ENCODE results near the gene HOXC6.

The HOXC6 gene

DNA sequence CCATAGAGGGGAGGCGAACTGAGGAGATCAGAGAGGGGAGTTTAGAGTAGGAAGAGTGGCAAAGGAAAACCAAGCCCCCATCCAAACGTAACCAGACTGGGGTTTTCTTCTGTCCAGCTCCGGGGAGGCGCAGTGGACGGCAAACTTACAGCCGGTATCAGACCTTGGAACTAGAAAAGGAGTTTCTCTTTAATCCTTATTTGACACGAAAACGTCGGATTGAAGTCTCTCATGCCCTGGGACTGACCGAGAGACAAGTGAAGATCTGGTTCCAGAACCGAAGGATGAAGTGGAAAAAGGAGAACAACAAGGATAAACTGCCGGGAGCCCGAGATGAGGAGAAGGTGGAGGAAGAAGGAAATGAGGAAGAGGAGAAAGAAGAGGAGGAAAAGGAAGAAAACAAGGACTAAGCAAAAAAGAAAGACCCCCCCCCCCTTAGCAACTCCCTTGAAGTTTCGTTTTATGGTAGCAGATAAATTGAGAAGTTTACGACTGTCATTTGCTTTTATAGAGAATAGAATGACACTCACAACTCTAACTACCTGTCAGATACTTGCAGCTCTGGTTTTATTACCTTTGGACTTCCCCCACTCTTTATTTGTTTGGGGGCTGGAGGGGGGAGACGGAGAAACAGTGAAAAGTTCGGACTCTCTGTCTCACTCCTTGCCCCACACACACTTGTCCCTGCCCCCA, 17.1 kb upstream of the HOXC6 start (continued):
- TF ChIP-seq ZBTB6 (tag by site-specific recombination; IDR thresholded peaks at IDR 0.05) (no peak), ZNF626 (tag by site-specific recombination; IDR thresholded peaks at IDR 0.05) (no peak), ZNF529 (tag by site-specific recombination; IDR thresholded peaks at IDR 0.05; ENCODE audit: insufficient replicate concordance) (no peak), KLF7 (tag by site-specific recombination; IDR thresholded peaks at IDR 0.05; ENCODE audit: borderline replicate concordance) (peak; percentile 35; the same call in 1 of the 2 replicates), ZNF473 (tag by site-specific recombination; IDR thresholded peaks at IDR 0.05) (no peak), GFI1B (tag by site-specific recombination; IDR thresholded peaks at IDR 0.05) (no peak), RBAK (tag by site-specific recombination; IDR thresholded peaks at IDR 0.05) (no peak), ATF2 (tag by site-specific recombination; IDR thresholded peaks at IDR 0.05; ENCODE audit: low read depth) (no peak), ZNF138 (tag by site-specific recombination; IDR thresholded peaks at IDR 0.05; ENCODE audit: borderline replicate concordance) (no peak), ZNF211 (tag by site-specific recombination; IDR thresholded peaks at IDR 0.05; ENCODE audit: low read depth) (no peak), ZSCAN16 (tag by site-specific recombination; IDR thresholded peaks at IDR 0.05) (no peak), ZNF239 (tag by site-specific recombination; IDR thresholded peaks at IDR 0.05) (no peak), ZNF146 (tag by site-specific recombination; IDR thresholded peaks at IDR 0.05) (no peak), ZBTB44 (tag by site-specific recombination; IDR thresholded peaks at IDR 0.05) (peak; percentile 80), IKZF3 (tag by site-specific recombination; IDR thresholded peaks at IDR 0.05) (peak; percentile 69), ZNF488 (tag by site-specific recombination; IDR thresholded peaks at IDR 0.05) (no peak)
- TF ChIP-seq, protein P1, sequence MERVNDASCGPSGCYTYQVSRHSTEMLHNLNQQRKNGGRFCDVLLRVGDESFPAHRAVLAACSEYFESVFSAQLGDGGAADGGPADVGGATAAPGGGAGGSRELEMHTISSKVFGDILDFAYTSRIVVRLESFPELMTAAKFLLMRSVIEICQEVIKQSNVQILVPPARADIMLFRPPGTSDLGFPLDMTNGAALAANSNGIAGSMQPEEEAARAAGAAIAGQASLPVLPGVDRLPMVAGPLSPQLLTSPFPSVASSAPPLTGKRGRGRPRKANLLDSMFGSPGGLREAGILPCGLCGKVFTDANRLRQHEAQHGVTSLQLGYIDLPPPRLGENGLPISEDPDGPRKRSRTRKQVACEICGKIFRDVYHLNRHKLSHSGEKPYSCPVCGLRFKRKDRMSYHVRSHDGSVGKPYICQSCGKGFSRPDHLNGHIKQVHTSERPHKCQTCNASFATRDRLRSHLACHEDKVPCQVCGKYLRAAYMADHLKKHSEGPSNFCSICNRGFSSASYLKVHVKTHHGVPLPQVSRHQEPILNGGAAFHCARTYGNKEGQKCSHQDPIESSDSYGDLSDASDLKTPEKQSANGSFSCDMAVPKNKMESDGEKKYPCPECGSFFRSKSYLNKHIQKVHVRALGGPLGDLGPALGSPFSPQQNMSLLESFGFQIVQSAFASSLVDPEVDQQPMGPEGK (tag by site-specific recombination; IDR thresholded peaks at IDR 0.05), result peak; percentile 68
- TF ChIP-seq, protein P2, sequence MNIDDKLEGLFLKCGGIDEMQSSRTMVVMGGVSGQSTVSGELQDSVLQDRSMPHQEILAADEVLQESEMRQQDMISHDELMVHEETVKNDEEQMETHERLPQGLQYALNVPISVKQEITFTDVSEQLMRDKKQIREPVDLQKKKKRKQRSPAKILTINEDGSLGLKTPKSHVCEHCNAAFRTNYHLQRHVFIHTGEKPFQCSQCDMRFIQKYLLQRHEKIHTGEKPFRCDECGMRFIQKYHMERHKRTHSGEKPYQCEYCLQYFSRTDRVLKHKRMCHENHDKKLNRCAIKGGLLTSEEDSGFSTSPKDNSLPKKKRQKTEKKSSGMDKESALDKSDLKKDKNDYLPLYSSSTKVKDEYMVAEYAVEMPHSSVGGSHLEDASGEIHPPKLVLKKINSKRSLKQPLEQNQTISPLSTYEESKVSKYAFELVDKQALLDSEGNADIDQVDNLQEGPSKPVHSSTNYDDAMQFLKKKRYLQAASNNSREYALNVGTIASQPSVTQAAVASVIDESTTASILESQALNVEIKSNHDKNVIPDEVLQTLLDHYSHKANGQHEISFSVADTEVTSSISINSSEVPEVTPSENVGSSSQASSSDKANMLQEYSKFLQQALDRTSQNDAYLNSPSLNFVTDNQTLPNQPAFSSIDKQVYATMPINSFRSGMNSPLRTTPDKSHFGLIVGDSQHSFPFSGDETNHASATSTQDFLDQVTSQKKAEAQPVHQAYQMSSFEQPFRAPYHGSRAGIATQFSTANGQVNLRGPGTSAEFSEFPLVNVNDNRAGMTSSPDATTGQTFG (tag by site-specific recombination; IDR thresholded peaks at IDR 0.05; ENCODE audit: borderline replicate concordance), result no peak
- TF ChIP-seq, protein P3, sequence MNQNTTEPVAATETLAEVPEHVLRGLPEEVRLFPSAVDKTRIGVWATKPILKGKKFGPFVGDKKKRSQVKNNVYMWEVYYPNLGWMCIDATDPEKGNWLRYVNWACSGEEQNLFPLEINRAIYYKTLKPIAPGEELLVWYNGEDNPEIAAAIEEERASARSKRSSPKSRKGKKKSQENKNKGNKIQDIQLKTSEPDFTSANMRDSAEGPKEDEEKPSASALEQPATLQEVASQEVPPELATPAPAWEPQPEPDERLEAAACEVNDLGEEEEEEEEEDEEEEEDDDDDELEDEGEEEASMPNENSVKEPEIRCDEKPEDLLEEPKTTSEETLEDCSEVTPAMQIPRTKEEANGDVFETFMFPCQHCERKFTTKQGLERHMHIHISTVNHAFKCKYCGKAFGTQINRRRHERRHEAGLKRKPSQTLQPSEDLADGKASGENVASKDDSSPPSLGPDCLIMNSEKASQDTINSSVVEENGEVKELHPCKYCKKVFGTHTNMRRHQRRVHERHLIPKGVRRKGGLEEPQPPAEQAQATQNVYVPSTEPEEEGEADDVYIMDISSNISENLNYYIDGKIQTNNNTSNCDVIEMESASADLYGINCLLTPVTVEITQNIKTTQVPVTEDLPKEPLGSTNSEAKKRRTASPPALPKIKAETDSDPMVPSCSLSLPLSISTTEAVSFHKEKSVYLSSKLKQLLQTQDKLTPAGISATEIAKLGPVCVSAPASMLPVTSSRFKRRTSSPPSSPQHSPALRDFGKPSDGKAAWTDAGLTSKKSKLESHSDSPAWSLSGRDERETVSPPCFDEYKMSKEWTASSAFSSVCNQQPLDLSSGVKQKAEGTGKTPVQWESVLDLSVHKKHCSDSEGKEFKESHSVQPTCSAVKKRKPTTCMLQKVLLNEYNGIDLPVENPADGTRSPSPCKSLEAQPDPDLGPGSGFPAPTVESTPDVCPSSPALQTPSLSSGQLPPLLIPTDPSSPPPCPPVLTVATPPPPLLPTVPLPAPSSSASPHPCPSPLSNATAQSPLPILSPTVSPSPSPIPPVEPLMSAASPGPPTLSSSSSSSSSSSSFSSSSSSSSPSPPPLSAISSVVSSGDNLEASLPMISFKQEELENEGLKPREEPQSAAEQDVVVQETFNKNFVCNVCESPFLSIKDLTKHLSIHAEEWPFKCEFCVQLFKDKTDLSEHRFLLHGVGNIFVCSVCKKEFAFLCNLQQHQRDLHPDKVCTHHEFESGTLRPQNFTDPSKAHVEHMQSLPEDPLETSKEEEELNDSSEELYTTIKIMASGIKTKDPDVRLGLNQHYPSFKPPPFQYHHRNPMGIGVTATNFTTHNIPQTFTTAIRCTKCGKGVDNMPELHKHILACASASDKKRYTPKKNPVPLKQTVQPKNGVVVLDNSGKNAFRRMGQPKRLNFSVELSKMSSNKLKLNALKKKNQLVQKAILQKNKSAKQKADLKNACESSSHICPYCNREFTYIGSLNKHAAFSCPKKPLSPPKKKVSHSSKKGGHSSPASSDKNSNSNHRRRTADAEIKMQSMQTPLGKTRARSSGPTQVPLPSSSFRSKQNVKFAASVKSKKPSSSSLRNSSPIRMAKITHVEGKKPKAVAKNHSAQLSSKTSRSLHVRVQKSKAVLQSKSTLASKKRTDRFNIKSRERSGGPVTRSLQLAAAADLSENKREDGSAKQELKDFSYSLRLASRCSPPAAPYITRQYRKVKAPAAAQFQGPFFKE (tag by site-specific recombination; IDR thresholded peaks at IDR 0.05; ENCODE audit: borderline replicate concordance), result no peak
- TF ChIP-seq, protein P4, sequence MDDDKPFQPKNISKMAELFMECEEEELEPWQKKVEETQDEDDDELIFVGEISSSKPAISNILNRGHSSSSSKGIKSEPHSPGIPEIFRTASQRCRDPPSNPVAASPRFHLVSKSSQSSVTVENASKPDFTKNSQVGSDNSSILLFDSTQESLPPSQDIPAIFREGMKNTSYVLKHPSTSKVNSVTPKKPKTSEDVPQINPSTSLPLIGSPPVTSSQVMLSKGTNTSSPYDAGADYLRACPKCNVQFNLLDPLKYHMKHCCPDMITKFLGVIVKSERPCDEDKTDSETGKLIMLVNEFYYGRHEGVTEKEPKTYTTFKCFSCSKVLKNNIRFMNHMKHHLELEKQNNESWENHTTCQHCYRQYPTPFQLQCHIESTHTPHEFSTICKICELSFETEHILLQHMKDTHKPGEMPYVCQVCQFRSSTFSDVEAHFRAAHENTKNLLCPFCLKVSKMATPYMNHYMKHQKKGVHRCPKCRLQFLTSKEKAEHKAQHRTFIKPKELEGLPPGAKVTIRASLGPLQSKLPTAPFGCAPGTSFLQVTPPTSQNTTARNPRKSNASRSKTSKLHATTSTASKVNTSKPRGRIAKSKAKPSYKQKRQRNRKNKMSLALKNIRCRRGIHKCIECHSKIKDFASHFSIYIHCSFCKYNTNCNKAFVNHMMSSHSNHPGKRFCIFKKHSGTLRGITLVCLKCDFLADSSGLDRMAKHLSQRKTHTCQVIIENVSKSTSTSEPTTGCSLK (tag by site-specific recombination; IDR thresholded peaks at IDR 0.05), result no peak
